H9 (cell line): Measurements from ENCODE around the gene TMBIM1. TPM values are rescaled to one million over a fixed set of nuclear protein-coding genes. Genes with fewer than 3 reads are reported as not detected.

Experiments used
- DNase-seq: peaks from one replicate; pipeline ENCODE4 v3.0.0-alpha.2; 2017
- H2AFZ ChIP-seq: one replicate; pipeline ENCODE4 v1.6.1; 2013; ENCODE audit warnings: mild to moderate bottlenecking, low read length, control low read depth, moderate library complexity
- H2AK5ac ChIP-seq: 2 replicates; pipeline ENCODE4 v1.6.1; 2013; ENCODE audit warnings: low read length, control low read depth, mixed read lengths; ENCODE audit not compliant: insufficient read length
- H2BK120ac ChIP-seq: one replicate; pipeline ENCODE4 v1.6.1; 2013; ENCODE audit warnings: low read depth, mild to moderate bottlenecking, low read length, control low read depth, inconsistent platforms; ENCODE audit not compliant: poor library complexity, severe bottlenecking
- H2BK12ac ChIP-seq: 2 replicates; pipeline ENCODE4 v1.6.1; 2013; ENCODE audit warnings: low read length, control low read depth, mixed read lengths, low read depth; ENCODE audit not compliant: insufficient read length
- H2BK15ac ChIP-seq: 2 replicates; pipeline ENCODE4 v1.6.1; 2013; ENCODE audit warnings: low read depth, low read length, control low read depth
- H2BK20ac ChIP-seq: one replicate; pipeline ENCODE4 v1.6.1; 2013; ENCODE audit warnings: low read depth, mild to moderate bottlenecking, low read length, control low read depth, inconsistent platforms; ENCODE audit not compliant: poor library complexity, severe bottlenecking
- H2BK5ac ChIP-seq: 2 replicates; pipeline ENCODE4 v1.6.1; 2013; ENCODE audit warnings: low read length, control low read depth, mixed read lengths; ENCODE audit not compliant: insufficient read length
- H3K14ac ChIP-seq: 2 replicates; pipeline ENCODE4 v1.6.1; 2013; ENCODE audit warnings: low read length, control low read depth; ENCODE audit not compliant: insufficient read depth
- H3K18ac ChIP-seq: 2 replicates; pipeline ENCODE4 v1.6.1; 2013; ENCODE audit warnings: low read depth, mild to moderate bottlenecking, mixed read lengths, low read length, control low read depth; ENCODE audit not compliant: insufficient read length
- H3K23ac ChIP-seq: 2 replicates; pipeline ENCODE4 v1.6.1; 2013; ENCODE audit warnings: low read length, control low read depth, mixed read lengths, low read depth; ENCODE audit not compliant: insufficient read length
- H3K23me2 ChIP-seq: 2 replicates; pipeline ENCODE4 v1.6.1; 2013; ENCODE audit warnings: low read depth, mild to moderate bottlenecking, mixed read lengths, low read length, control low read depth; ENCODE audit not compliant: insufficient read length, poor library complexity, severe bottlenecking
- H3K27ac ChIP-seq: 2 replicates; pipeline ENCODE4 v1.5.1; 2013; ENCODE audit warnings: low read length, control low read depth, mixed read lengths, low read depth; ENCODE audit not compliant: insufficient read length
- H3K27me3 ChIP-seq: 2 replicates; pipeline ENCODE4 v1.6.1; 2013; ENCODE audit warnings: low read length, control low read depth, inconsistent platforms; ENCODE audit not compliant: insufficient read depth
- H3K4ac ChIP-seq: 2 replicates; pipeline ENCODE4 v1.6.1; 2013; ENCODE audit warnings: low read depth, mild to moderate bottlenecking, control low read depth, inconsistent platforms, low read length, moderate library complexity
- H3K4me1 ChIP-seq: 2 replicates; pipeline ENCODE4 v1.6.1; 2013; ENCODE audit warnings: low read length, control low read depth, inconsistent platforms; ENCODE audit not compliant: insufficient read depth
- H3K4me2 ChIP-seq: 2 replicates; pipeline ENCODE4 v1.6.1; 2013; ENCODE audit warnings: low read length, control low read depth, mixed read lengths; ENCODE audit not compliant: insufficient read length, insufficient read depth
- H3K56ac ChIP-seq: 2 replicates; pipeline ENCODE4 v1.6.1; 2013; ENCODE audit warnings: low read depth, mild to moderate bottlenecking, mixed read lengths, low read length, control low read depth; ENCODE audit not compliant: insufficient read length
- H3K79me1 ChIP-seq: 2 replicates; pipeline ENCODE4 v1.6.1; 2013; ENCODE audit warnings: low read depth, mild to moderate bottlenecking, moderate library complexity, low read length, control low read depth, inconsistent platforms; ENCODE audit not compliant: insufficient read depth, poor library complexity, severe bottlenecking
- H3K79me2 ChIP-seq: 2 replicates; pipeline ENCODE4 v1.6.1; 2013; ENCODE audit warnings: low read length, control low read depth, inconsistent platforms; ENCODE audit not compliant: insufficient read depth
- H3K9ac ChIP-seq: 2 replicates; pipeline ENCODE4 v1.6.1; 2013; ENCODE audit warnings: low read length, control low read depth, mixed read lengths; ENCODE audit not compliant: insufficient read length; ENCODE audit errors: extremely low read depth
- H3K9me3 ChIP-seq: one replicate; pipeline ENCODE4 v1.6.1; 2013; ENCODE audit warnings: low read depth, low read length, inconsistent platforms; ENCODE audit not compliant: control insufficient read depth
- H3T11ph ChIP-seq: one replicate; pipeline ENCODE4 v1.6.1; 2013; ENCODE audit warnings: mild to moderate bottlenecking, low read length, control low read depth, inconsistent platforms
- H4K20me1 ChIP-seq: one replicate; pipeline ENCODE4 v1.6.1; 2013; ENCODE audit not compliant: control insufficient read depth, insufficient read length, insufficient read depth
- H4K5ac ChIP-seq: 2 replicates; pipeline ENCODE4 v1.6.1; 2013; ENCODE audit warnings: low read depth, mild to moderate bottlenecking, mixed read lengths, low read length, control low read depth; ENCODE audit not compliant: insufficient read length
- H4K8ac ChIP-seq: replicated peaks from 2 replicates; pipeline ENCODE4 v1.6.1; 2013; ENCODE audit warnings: low read length, control low read depth, mixed read lengths, low read depth; ENCODE audit not compliant: insufficient read length
- H4K91ac ChIP-seq: 2 replicates; pipeline ENCODE4 v1.6.1; 2013; ENCODE audit warnings: low read depth, mild to moderate bottlenecking, moderate library complexity, mixed read lengths, low read length, control low read depth; ENCODE audit not compliant: insufficient read length
- H3K27ac Mint-ChIP-seq, 3 experiments: 2 replicates in 2 of 3; 3 replicates in 1 of 3; pipeline ENCODE4 v1.8.0; 2020 to 2021; ENCODE audit warnings: mixed read lengths in 3 of 3, mild to moderate bottlenecking in 1 of 3, moderate library complexity in 1 of 3
- H3K27me3 Mint-ChIP-seq: 2 replicates; pipeline ENCODE4 v1.8.0; 2021; ENCODE audit warnings: low read depth, mild to moderate bottlenecking, moderate library complexity, mixed read lengths
- H3K36me3 Mint-ChIP-seq, 3 experiments: 2 replicates in 2 of 3; 3 replicates in 1 of 3; pipeline ENCODE4 v1.8.0; 2020 to 2021; ENCODE audit warnings: low read depth in 3 of 3, mixed read lengths in 3 of 3; ENCODE audit not compliant: insufficient read depth in 1 of 3
- H3K4me1 Mint-ChIP-seq, 2 experiments: 2 replicates each; pipeline ENCODE4 v1.8.0; 2020; ENCODE audit warnings: mixed read lengths in 2 of 2
- H3K4me3 Mint-ChIP-seq, 2 experiments: 2 replicates in 1 of 2; 3 replicates in 1 of 2; pipeline ENCODE4 v1.8.0; 2020 to 2021; ENCODE audit warnings: mild to moderate bottlenecking in 2 of 2, mixed read lengths in 2 of 2, moderate library complexity in 1 of 2
- H3K9me3 Mint-ChIP-seq, 2 experiments: 2 replicates in 1 of 2; 3 replicates in 1 of 2; pipeline ENCODE4 v1.8.0; 2020; ENCODE audit warnings: mild to moderate bottlenecking in 2 of 2, mixed read lengths in 2 of 2, moderate library complexity in 1 of 2
- WGBS: extraction: QIAGEN DNeasy Blood & Tissue Kit; methylation state at CpG from one replicate; pipeline ENCODE4 v1.1.7; 2013; ENCODE audit warnings: missing lambda C conversion rate, low lambda C conversion rate, mixed read lengths; ENCODE audit not compliant: insufficient read length; ENCODE audit errors: extremely low coverage; 5-methylcytosine and 5-hydroxymethylcytosine counted together
- total RNA-seq: library from RNA; stranded (reverse); gene quantifications from 2 replicates; pipeline ENCODE4 v1.2.1, GENCODE V29; 2021
- TF ChIP-seq, protein P1 (sequence below): fragments of 200-600 bp; sonication (generic); conservative IDR thresholded peaks from 3 replicates; pipeline ENCODE4 v1.8.0; 2021; ENCODE audit warnings: antibody characterized with exemption, mild to moderate bottlenecking

The TMBIM1 gene
- total RNA-seq, 1 experiment from 2014 or later, result 17.4 TPM

- Histone ChIP-seq H2BK15ac (no peak overlapping the region), H2AFZ (no peak overlapping the region), H3K27me3 (no peaks in the 10 kb centered on the region), H3K9ac (no peak overlapping the region), H4K5ac (no peak overlapping the region), H3K79me1 (no peaks in the 10 kb centered on the region), H3K9me3 (no peaks in the 10 kb centered on the region), H3K18ac (no peak overlapping the region), H3T11ph (no peak overlapping the region), H3K14ac (no peak overlapping the region), H4K8ac (no peak overlapping the region), H3K23ac (no peak overlapping the region), H3K23me2 (peaks cover 7% of the 10 kb centered on the region), H3K56ac (no peak overlapping the region), H2BK20ac (no peak overlapping the region), H3K4me1 (peaks cover 4% of the 10 kb centered on the region; the same call in 1 of the 2 replicates), H3K27ac (no peak overlapping the region), H2AK5ac (no peak overlapping the region), H2BK5ac (no peak overlapping the region), H3K4ac (no peak overlapping the region), H4K20me1 (no peaks in the 10 kb centered on the region), H2BK120ac (no peak overlapping the region), H4K91ac (no peak overlapping the region), H2BK12ac (no peak overlapping the region), H3K4me2 (no peak overlapping the region), H3K79me2 (no peaks in the 10 kb centered on the region)
- DNase-seq, result no peak
- Mint-ChIP-seq H3K9me3 (no peaks in the 10 kb centered on the region), H3K4me1 (peaks cover 51 to 53% of the 10 kb centered on the region in 2 experiments), H3K36me3 (no peaks in the 10 kb centered on the region), H3K27ac (0 out of 7 replicates have a peak overlapping the region, but pooled peaks of 1 of the 3 experiments have one; percentile 43), H3K27me3 (peaks cover 1% of the 10 kb centered on the region), H3K4me3 (peak overlapping the region in 1 of 2 experiments; percentile 19; a peak in 1 of 5 replicates)
- WGBS, result no CpG with 5 or more reads among the region's 6 CpGs
- TF ChIP-seq, protein P1, sequence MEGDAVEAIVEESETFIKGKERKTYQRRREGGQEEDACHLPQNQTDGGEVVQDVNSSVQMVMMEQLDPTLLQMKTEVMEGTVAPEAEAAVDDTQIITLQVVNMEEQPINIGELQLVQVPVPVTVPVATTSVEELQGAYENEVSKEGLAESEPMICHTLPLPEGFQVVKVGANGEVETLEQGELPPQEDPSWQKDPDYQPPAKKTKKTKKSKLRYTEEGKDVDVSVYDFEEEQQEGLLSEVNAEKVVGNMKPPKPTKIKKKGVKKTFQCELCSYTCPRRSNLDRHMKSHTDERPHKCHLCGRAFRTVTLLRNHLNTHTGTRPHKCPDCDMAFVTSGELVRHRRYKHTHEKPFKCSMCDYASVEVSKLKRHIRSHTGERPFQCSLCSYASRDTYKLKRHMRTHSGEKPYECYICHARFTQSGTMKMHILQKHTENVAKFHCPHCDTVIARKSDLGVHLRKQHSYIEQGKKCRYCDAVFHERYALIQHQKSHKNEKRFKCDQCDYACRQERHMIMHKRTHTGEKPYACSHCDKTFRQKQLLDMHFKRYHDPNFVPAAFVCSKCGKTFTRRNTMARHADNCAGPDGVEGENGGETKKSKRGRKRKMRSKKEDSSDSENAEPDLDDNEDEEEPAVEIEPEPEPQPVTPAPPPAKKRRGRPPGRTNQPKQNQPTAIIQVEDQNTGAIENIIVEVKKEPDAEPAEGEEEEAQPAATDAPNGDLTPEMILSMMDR, result no peak
Observed at GRCh38 chr2:218289639-218290315, 2.5 kb downstream of the TMBIM1 start.
